HG03280 (cell line): ENCODE results near the gene ABCA4.

ENCODE experiments used
- ATAC-seq: cut with Tn5 transposase; IDR thresholded peaks from one replicate; pipeline ENCODE4 v1.9.1; 2021; ENCODE audit warnings: mild to moderate bottlenecking, moderate library complexity; ENCODE audit not compliant: unreplicated experiment

ABCA4 gene

GRCh38 chr1:94124538-94124937 is 3.6 kb upstream of the ABCA4 start:
- ATAC-seq, result no peak

- no peak for ATAC-seq
These were observed 1.4 kb upstream of the ABCA4 start for GRCh38 chr1:94122201-94122970.

- ATAC-seq, result no peak
These were observed 468 bp upstream of the ABCA4 start for GRCh38 chr1:94121411-94121821.

- no peak for ATAC-seq
These were observed 412 bp downstream of the ABCA4 start for GRCh38 chr1:94120570-94120901.

- ATAC-seq, result no peak
These were observed 965 bp downstream of the ABCA4 start for GRCh38 chr1:94119796-94120569.

GRCh38 chr1:94119306-94119705 is 1.6 kb downstream of the ABCA4 start:
- ATAC-seq, result no peak

- ATAC-seq, result no peak
These were observed 2.5 kb downstream of the ABCA4 start for GRCh38 chr1:94118471-94118870.

GRCh38 chr1:94118013-94118412 is 2.9 kb downstream of the ABCA4 start:
- ATAC-seq, result no peak

GRCh38 chr1:94117259-94117851 is 3.6 kb downstream of the ABCA4 start:
- ATAC-seq, result no peak

- ATAC-seq, result no peak
These were observed 5.0 kb downstream of the ABCA4 start for GRCh38 chr1:94115900-94116436.

- ATAC-seq, result no peak
These were observed 5.6 kb downstream of the ABCA4 start for GRCh38 chr1:94115254-94115899.

- no peak for ATAC-seq
These were observed 7.2 kb downstream of the ABCA4 start for GRCh38 chr1:94113589-94114226.

GRCh38 chr1:94111879-94112278 is 9.1 kb downstream of the ABCA4 start:
- no peak for ATAC-seq

GRCh38 chr1:94110946-94111740 is 9.8 kb downstream of the ABCA4 start:
- no peak for ATAC-seq

- no peak for ATAC-seq
These were observed 10.8 kb downstream of the ABCA4 start for GRCh38 chr1:94110021-94110761.

GRCh38 chr1:94109478-94109877 is 11.5 kb downstream of the ABCA4 start:
- no peak for ATAC-seq

GRCh38 chr1:94107141-94107540 is 13.8 kb downstream of the ABCA4 start:
- ATAC-seq, result no peak

GRCh38 chr1:94106716-94107115 is 14.2 kb downstream of the ABCA4 start:
- ATAC-seq, result no peak

GRCh38 chr1:94105957-94106529 is 14.9 kb downstream of the ABCA4 start:
- ATAC-seq, result no peak
